HCT116 (cell line): ENCODE results near the gene S1PR2. TPM values are rescaled to one million over a fixed set of nuclear protein-coding genes. Genes with fewer than 3 reads are reported as not detected.

Experiments used
- ATAC-seq: fragments of 200-7000 bp; cut with Tn5 transposase; 2 replicates; pipeline ENCODE4 v1.9.1; 2020; ENCODE audit warnings: mild to moderate bottlenecking, moderate library complexity
- BruUV-seq: library from RNA; stranded (reverse); fragments of 400-500 nt; replicated peaks from 2 replicates; lab custom pipeline; 2021; lab: Mats Ljungman, UMichigan
- CTCF ChIA-PET: fragments of 300-600 bp; sonication (Branson Sonifier 250); formaldehyde crosslinking; loops from one replicate; lab custom pipeline; 2021; ENCODE audit warnings: antibody characterized with exemption; lab: Charles Lee
- POLR2A ChIA-PET: fragments of 300-600, 350-600 bp; sonication (Branson Sonifier 250); formaldehyde crosslinking; loops from one replicate; lab custom pipeline; 2021; ENCODE audit warnings: antibody characterized with exemption; lab: Charles Lee
- RAD21 ChIA-PET, 2 experiments: fragments of 300-600 bp; sonication (Branson Sonifier 250); formaldehyde crosslinking; loops; one replicate each; lab custom pipeline; 2023; ENCODE audit warnings: low total read pairs in 2 of 2; ENCODE audit not compliant: uncharacterized antibody in 2 of 2, unreplicated experiment in 2 of 2, low non-redundant PET in 1 of 2; lab: Charles Lee
- DNase-seq: peaks from one replicate; pipeline ENCODE4 v3.0.0-alpha.2; 2010; ENCODE audit warnings: low read depth, low spot score
- H2AFZ ChIP-seq: fragments of 200-600 bp; shearing (Covaris generic), sonication (generic); 2 replicates; pipeline ENCODE4 v1.6.1; 2017; ENCODE audit warnings: low read depth, mixed run types, mixed read lengths, antibody characterized with exemption, low read length; ENCODE audit not compliant: poor library complexity, severe bottlenecking
- H3K27ac ChIP-seq: 2 replicates; pipeline ENCODE4 v1.5.1; 2012; ENCODE audit warnings: low read depth, low read length
- H3K27me3 ChIP-seq: fragments of 200-600 bp; sonication (generic); 2 replicates; pipeline ENCODE4 v1.6.1; 2016; ENCODE audit warnings: mixed run types, low read length, mixed read lengths; ENCODE audit not compliant: insufficient read depth
- H3K36me3 ChIP-seq, 2 experiments: fragments of 200-500 bp in 1 of 2; fragments of 200-600 bp in 1 of 2; sonication (Bioruptor generic) in 1 of 2; sonication (generic) in 1 of 2; 2 replicates each; pipeline versions ENCODE4 v1.5.1 to v1.6.1; 2014 to 2016; ENCODE audit warnings: low read length in 2 of 2, inconsistent platforms in 1 of 2, mixed read lengths in 1 of 2, mixed run types in 1 of 2; ENCODE audit not compliant: insufficient read depth in 2 of 2, control insufficient read depth in 1 of 2
- H3K4me1 ChIP-seq, 2 experiments: fragments of 200-600 bp in 1 of 2; sonication (generic) in 1 of 2; 2 replicates each; pipeline versions ENCODE4 v1.5.1 to v1.6.1; 2012 to 2017; ENCODE audit warnings: low read length in 2 of 2, inconsistent platforms in 1 of 2, mild to moderate bottlenecking in 1 of 2, mixed read lengths in 1 of 2, mixed run types in 1 of 2, moderate library complexity in 1 of 2; ENCODE audit not compliant: insufficient read depth in 2 of 2, control insufficient read depth in 1 of 2
- H3K4me2 ChIP-seq: fragments of 200-600 bp; sonication (generic); 2 replicates; pipeline ENCODE4 v1.6.1; 2017; ENCODE audit warnings: mixed run types, low read length, mixed read lengths
- H3K4me3 ChIP-seq, 2 experiments: fragments of 200-600 bp in 1 of 2; sonication (generic) in 1 of 2; replicated peaks in 1 of 2; 2 replicates each; pipeline ENCODE4 v1.5.1; 2011 to 2016; ENCODE audit warnings: low read length in 2 of 2, control low read depth in 1 of 2, low read depth in 1 of 2, mild to moderate bottlenecking in 1 of 2, mixed read lengths in 1 of 2, mixed run types in 1 of 2
- H3K79me2 ChIP-seq: fragments of 200-600 bp; sonication (generic); 2 replicates; pipeline ENCODE4 v1.6.1; 2017; ENCODE audit warnings: mild to moderate bottlenecking, mixed run types, low read length, moderate library complexity, mixed read lengths; ENCODE audit not compliant: insufficient read depth
- H3K9ac ChIP-seq: fragments of 200-600 bp; sonication (generic); 2 replicates; pipeline ENCODE4 v1.6.1; 2016; ENCODE audit warnings: low read length, mixed read lengths
- H3K9me2 ChIP-seq: fragments of 200-600 bp; sonication (generic), shearing (Covaris generic); 2 replicates; pipeline ENCODE4 v1.6.1; 2017; ENCODE audit warnings: mixed run types, mild to moderate bottlenecking, moderate library complexity; ENCODE audit not compliant: insufficient read depth
- H3K9me3 ChIP-seq, 2 experiments: fragments of 200-500 bp in 1 of 2; fragments of 200-600 bp in 1 of 2; sonication (Bioruptor generic) in 1 of 2; sonication (generic) in 1 of 2; 2 replicates each; pipeline ENCODE4 v1.6.1; 2014 to 2017; ENCODE audit warnings: low read length in 2 of 2, mixed read lengths in 2 of 2, inconsistent platforms in 1 of 2, low read depth in 1 of 2, mild to moderate bottlenecking in 1 of 2, mixed run types in 1 of 2, moderate library complexity in 1 of 2; ENCODE audit not compliant: control insufficient read depth in 1 of 2, insufficient read depth in 1 of 2
- H4K20me1 ChIP-seq: fragments of 200-600 bp; sonication (generic), shearing (Covaris generic); 2 replicates; pipeline ENCODE4 v1.6.1; 2017; ENCODE audit warnings: mixed run types, mild to moderate bottlenecking, moderate library complexity; ENCODE audit not compliant: insufficient read depth
- CBX3 ChIP-seq: IDR thresholded peaks from 2 replicates; pipeline ENCODE4 v1.6.1; 2012; ENCODE audit warnings: low read depth
- ELF1 ChIP-seq: IDR thresholded peaks from 2 replicates; pipeline ENCODE4 v1.6.1; 2012; ENCODE audit warnings: low read depth, borderline replicate concordance
- EZH2 ChIP-seq: fragments of 200-600 bp; sonication (generic); IDR thresholded peaks from 2 replicates; pipeline ENCODE4 v1.6.1; 2017; ENCODE audit warnings: antibody characterized with exemption, mixed run types
- MAX ChIP-seq: IDR thresholded peaks from 2 replicates; pipeline ENCODE4 v1.6.1; 2012
- POLR2A ChIP-seq: IDR thresholded peaks from 2 replicates; pipeline ENCODE4 v1.7.0; 2011; ENCODE audit warnings: borderline replicate concordance; ENCODE audit not compliant: insufficient read depth, insufficient read length; ENCODE audit errors: extremely low read depth
- POLR2AphosphoS5 ChIP-seq: IDR thresholded peaks from 2 replicates; pipeline ENCODE4 v1.6.1; 2011; ENCODE audit warnings: mild to moderate bottlenecking, low read depth, low read length, moderate library complexity
- REST ChIP-seq: IDR thresholded peaks from 2 replicates; pipeline ENCODE4 v1.6.1; 2012; ENCODE audit warnings: low read depth
- SIN3A ChIP-seq: IDR thresholded peaks from 2 replicates; pipeline ENCODE4 v1.6.1; 2012; ENCODE audit warnings: low read depth
- ZFX ChIP-seq: fragments of 450-650 bp; IDR thresholded peaks from 2 replicates; pipeline ENCODE4 v1.6.1; 2017
- intact Hi-C: fragments of 100-400 bp; cut with micrococcal nuclease; formaldehyde crosslinking; loops from 2 replicates; pipeline ENCODE4 v1.10.0; 2022
- total RNA-seq: library from RNA; stranded (reverse); gene quantifications from one replicate; pipeline ENCODE4 v1.2.1, GENCODE V29; 2021; ENCODE audit not compliant: unreplicated experiment
- TF ChIP-seq, protein P1 (sequence below), 3 experiments: fragments of 200-600 bp in 1 of 3; sonication (generic) in 1 of 3; IDR thresholded peaks in 2 of 3; conservative IDR thresholded peaks in 1 of 3; 2 replicates each; pipeline ENCODE4 v1.5.1; 2012 to 2017; ENCODE audit warnings: low read depth in 2 of 3, low read length in 2 of 3, antibody characterized with exemption in 1 of 3, borderline replicate concordance in 1 of 3, control low read depth in 1 of 3, mild to moderate bottlenecking in 1 of 3, mixed read lengths in 1 of 3, mixed run types in 1 of 3, moderate library complexity in 1 of 3; ENCODE audit not compliant: insufficient read depth in 1 of 3

S1PR2 gene
- total RNA-seq, 1 experiment from 2014 or later: 6.1 TPM

- Histone ChIP-seq H3K36me3 (peaks cover 9 to 23% of the 10 kb centered on the region in 2 experiments; a peak in 3 of 4 replicates), H3K4me3 (no peak overlapping the region), H3K9me3 (no peaks in the 10 kb centered on the region), H3K4me1 (peaks cover 11 to 16% of the 10 kb centered on the region in 2 experiments; a peak in 2 of 4 replicates), H4K20me1 (peaks cover 23% of the 10 kb centered on the region; the same call in 1 of the 2 replicates), H3K27ac (no peak overlapping the region), H3K27me3 (no peaks in the 10 kb centered on the region), H2AFZ (no peak overlapping the region), H3K9ac (no peak overlapping the region), H3K4me2 (no peak overlapping the region)
- no peak for DNase-seq
- ChIA-PET POLR2A (no interaction called here), RAD21 (no interaction called here), CTCF (no interaction called here)
- ATAC-seq: no peak
- no TSS peak for BruUV-seq
- intact Hi-C loops: no loop called here
- TF ChIP-seq EZH2: no peak
- TF ChIP-seq, protein P1, sequence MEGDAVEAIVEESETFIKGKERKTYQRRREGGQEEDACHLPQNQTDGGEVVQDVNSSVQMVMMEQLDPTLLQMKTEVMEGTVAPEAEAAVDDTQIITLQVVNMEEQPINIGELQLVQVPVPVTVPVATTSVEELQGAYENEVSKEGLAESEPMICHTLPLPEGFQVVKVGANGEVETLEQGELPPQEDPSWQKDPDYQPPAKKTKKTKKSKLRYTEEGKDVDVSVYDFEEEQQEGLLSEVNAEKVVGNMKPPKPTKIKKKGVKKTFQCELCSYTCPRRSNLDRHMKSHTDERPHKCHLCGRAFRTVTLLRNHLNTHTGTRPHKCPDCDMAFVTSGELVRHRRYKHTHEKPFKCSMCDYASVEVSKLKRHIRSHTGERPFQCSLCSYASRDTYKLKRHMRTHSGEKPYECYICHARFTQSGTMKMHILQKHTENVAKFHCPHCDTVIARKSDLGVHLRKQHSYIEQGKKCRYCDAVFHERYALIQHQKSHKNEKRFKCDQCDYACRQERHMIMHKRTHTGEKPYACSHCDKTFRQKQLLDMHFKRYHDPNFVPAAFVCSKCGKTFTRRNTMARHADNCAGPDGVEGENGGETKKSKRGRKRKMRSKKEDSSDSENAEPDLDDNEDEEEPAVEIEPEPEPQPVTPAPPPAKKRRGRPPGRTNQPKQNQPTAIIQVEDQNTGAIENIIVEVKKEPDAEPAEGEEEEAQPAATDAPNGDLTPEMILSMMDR (IDR thresholded peaks at IDR 0.05 in 2 of 3, conservative IDR thresholded peaks at IDR 0.05 in 1 of 3; ENCODE audit: borderline replicate concordance in 1 of 3, insufficient read depth in 1 of 3, low read depth in 2 of 3, low read length in 2 of 3): no peak
- no peak for TF ChIP-seq MAX
- no peak for TF ChIP-seq ZFX
- TF ChIP-seq ELF1: no peak
- TF ChIP-seq SIN3A: no peak
- no peak for TF ChIP-seq CBX3
- TF ChIP-seq, all 23 proteins: peak for 0
- Histone ChIP-seq H3K79me2 (peaks cover 81% of the 10 kb centered on the region), H3K9me2 (no peaks in the 10 kb centered on the region)
These were observed 39.8 kb downstream of the S1PR2 start for GRCh38 chr19:10191347-10191746.

DNA sequence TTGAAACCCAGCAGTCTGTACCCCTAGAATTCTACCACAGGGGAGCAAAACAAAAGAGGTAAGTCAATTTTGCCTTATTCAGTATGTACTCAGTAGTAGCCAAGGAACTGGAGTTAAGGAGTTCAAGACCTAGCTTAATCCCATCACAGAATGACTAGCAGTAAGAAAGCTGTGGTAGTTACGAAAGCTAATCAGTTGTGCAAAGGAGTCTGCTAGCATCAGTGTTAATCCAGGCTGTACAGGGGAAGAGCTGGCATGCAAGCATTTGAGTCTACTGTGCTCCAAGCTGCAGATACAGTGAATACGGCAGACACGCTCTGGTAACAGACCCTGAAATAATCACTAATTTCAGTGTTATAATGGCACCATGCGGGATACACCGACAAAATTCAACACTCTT lies 41.1 kb downstream of the S1PR2 start:
- intact Hi-C loops: no loop called here
- peaks cover 23% of the 10 kb centered on the region; the same call in 1 of the 2 replicates for H4K20me1 ChIP-seq
- ChIA-PET RAD21 (no interaction called here), CTCF (no interaction called here), POLR2A (no interaction called here)
- no peaks in the 10 kb centered on the region for H3K27me3 ChIP-seq
- H3K9me2 ChIP-seq: no peaks in the 10 kb centered on the region
- ATAC-seq (no peak), DNase-seq (no peak)
- peaks cover 12 to 30% of the 10 kb centered on the region in 2 experiments; a peak in 3 of 4 replicates for H3K36me3 ChIP-seq
- no peak overlapping the region for H2AFZ ChIP-seq
- no TSS peak for BruUV-seq
- peaks cover 94% of the 10 kb centered on the region for H3K79me2 ChIP-seq
- H3K4me3 ChIP-seq: no peak overlapping the region
- TF ChIP-seq REST (no peak), POLR2AphosphoS5 (no peak), POLR2A (no peak), SIN3A (no peak)
- TF ChIP-seq, protein P1 (IDR thresholded peaks at IDR 0.05 in 2 of 3, conservative IDR thresholded peaks at IDR 0.05 in 1 of 3; ENCODE audit: borderline replicate concordance in 1 of 3, insufficient read depth in 1 of 3, low read depth in 2 of 3, low read length in 2 of 3): no peak
- H3K9me3 ChIP-seq: no peaks in the 10 kb centered on the region
- H3K4me1 ChIP-seq: peaks cover 6 to 10% of the 10 kb centered on the region in 2 experiments; a peak in 2 of 4 replicates
- H3K9ac ChIP-seq: no peak overlapping the region
- no peak overlapping the region for H3K4me2 ChIP-seq
- no peak overlapping the region for H3K27ac ChIP-seq
